Mesenteric fat pad (tissue), 1 donor: ENCODE results near the gene ARHGAP6. TPM values are rescaled to one million over a fixed set of nuclear protein-coding genes. Genes with fewer than 3 reads are reported as not detected.
"Not testable (repeated sequence)": the region's sequence is repeated elsewhere in the genome, so short reads cannot be mapped to it uniquely, and the experiment has no call there.

ENCODE experiments used
- DNase-seq: peaks from one replicate; pipeline ENCODE4 v3.0.0-alpha.2; 2020; ENCODE audit warnings: low spot score
- total RNA-seq: library from RNA; stranded (reverse); fragmentation: NEBNext Ultra II Directional; extraction: Animal tissue kit (Norgen Biotek cat#: 25700); gene quantifications from one replicate; pipeline ENCODE4 v1.2.1, GENCODE V29; 2021
- donor health status: DM: yes; HTN: yes; CAD: no.

The ARHGAP6 gene
- total RNA-seq, 1 donor from 2014 or later: 9.5 TPM

GRCh38 chrX:11180571-11180970, 485.1 kb downstream of the ARHGAP6 start:
- DNase-seq: no peak

DNA sequence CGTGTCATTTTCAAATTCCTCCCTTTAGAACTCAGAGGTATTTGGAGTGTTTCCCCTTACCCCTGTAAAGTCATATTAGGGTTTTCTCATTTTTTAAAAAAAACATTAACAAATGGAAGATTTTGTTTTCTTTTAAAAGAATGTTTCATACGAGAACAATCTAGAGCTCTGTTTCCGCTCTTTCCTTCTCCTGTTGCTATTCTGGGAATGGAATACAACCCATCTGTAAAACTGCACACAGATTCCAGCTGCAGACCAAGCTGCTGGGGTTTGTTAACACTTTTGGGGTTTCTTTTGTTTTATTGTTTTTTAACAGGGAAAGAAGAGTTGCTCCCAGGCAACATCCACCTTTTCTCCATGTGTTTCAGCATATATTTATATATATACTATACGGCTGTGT, 493.3 kb downstream of the ARHGAP6 start:
- no peak for DNase-seq

GRCh38 chrX:11171956-11172355, 493.8 kb downstream of the ARHGAP6 start:
- DNase-seq: no peak

DNA sequence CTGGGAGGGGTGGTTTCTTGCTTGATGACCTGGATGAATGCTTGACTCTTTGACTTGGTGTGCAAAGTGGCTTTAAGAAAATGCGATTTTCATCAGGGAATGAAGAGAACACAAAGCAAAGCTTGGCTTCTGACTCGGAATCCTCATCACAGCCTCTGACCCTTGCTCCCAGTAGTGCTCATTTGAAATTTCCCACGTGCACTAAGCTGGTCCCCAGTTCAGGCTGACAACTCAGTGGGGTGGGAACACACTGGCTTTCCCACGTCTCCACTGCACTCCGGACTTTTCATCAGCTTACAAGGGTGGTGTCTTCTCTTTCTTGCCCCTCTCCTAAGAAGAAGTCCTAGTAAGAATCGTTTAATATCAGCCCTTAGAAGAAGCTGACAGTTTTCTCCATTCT, 501.3 kb downstream of the ARHGAP6 start:
- no peak for DNase-seq

DNA sequence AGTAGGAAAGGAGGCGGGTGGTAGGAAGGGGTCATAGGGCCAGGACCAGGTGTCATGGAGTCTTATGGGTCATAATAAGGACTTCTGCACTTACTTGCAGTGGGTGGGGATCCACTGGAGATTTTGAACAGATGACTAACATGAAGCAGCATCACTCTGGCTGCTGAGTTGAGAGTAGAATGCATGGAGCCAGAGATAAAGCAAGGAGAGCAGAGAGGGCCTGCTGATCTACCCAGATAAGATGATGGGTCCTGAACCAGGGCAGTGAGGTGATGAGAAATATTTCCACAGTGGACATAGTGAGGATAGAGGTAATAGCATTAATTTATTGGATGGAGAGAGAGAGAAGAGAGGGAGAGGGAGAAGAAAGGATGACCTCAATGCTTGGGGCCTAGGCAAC, 506.6 kb downstream of the ARHGAP6 start:
- no peak for DNase-seq

DNA sequence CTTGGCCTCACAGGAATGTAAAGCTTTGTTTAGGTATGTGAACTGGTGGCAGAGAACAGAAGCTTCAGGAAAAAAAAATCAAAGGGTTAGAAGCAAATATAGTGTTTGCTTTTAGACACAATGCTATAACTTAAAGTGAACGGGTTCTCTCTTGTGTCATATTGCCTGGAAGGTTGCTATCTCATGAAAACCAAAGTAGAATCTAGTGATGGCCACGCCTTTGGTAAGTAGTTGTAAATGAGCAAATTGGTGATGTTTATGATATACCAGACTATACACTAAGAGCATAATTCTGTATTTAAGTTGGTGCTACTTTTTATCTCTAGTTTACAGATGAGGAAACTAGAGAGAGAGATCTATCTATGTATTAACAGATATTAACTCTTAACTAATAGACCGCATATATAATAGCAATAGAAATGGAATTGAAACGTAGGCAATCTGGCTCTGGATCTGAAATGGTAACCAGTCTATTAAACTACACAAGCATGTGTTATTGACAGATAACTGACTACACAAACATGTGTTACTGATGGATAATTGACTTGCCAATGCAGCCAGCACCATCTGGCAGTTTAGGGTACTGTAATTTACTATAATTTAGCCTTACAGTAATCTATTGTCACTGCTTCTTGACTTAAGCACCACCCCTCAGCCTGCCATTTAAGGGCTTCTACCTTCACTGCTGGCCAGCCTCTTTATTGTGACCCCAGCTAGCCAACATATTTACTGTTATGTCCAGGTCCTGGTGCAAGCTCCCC, 513.7 kb downstream of the ARHGAP6 start:
- DNase-seq: no peak

DNA sequence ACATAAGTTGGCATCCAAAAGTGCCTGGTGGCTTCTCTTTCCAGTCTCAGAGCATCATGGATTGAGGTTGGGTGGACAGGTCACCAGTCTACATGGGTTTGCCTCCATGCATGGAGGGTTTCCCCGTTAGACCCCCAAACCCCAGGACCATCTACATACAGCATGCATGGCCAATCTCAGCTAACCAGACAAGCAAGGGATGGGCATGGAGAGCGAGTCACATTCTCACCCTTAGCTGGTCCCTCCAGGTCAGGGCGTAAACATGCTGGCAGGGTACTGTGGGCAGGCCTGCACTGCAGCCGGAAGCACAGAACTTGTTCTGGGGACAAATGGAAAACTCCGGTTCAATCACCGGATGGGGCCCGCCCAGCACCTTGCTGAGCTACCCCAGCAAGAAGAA, 517.3 kb downstream of the ARHGAP6 start:
- no peak for DNase-seq

DNA sequence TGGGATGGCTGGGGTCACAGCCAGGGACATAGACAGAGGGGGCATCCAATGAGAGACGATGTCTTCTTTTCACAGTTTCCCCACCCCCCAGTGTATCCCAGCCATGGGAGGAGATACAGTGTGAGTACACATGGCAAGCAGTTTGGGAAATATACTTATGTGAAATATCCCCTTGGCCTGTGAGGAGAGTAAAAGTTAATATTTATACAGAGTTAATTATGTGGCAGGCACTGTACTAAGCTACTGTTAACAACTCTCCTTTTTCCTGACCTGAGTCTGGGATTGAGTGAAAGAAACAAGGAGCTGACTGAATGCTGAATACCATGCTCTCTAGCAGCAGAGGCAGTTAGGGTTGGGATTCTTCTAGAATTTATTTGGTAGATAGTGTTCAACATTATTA, 519.3 kb downstream of the ARHGAP6 start:
- DNase-seq: no peak

DNA sequence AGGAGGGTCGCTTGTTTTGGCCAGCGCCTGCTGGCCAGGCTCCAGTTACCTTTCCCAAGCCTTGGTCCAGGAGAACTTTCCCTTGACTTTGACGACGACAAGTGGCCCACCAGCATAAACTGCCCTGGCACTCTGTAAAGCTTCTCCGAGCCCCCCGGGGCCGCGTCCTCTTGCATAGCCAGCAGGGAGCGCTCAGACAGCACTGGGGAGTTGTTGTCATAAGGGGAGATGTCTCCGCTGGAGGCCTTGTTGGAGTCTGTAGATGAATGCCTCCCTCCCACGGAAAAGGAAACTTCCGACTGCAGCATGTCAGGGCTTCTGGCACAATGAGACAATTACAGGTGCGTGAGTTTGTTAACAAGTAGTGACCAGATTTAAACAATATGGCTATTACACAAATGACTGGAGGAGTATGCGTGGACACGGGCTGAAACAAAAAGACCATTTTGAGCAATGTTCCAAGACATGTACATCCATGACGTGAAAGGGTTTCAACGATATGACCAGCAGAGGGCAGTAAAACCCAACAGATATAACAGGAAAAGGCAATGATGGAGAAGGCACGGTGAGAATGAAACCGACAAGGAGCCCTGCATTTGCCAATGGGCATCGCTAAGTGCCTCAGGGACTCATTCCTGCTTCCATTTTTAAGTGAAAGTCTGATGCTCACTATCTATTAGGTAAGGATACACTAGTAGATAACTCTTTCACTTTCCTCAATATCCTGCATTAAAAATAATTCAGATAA, 521.6 kb downstream of the ARHGAP6 start:
- no peak for DNase-seq

DNA sequence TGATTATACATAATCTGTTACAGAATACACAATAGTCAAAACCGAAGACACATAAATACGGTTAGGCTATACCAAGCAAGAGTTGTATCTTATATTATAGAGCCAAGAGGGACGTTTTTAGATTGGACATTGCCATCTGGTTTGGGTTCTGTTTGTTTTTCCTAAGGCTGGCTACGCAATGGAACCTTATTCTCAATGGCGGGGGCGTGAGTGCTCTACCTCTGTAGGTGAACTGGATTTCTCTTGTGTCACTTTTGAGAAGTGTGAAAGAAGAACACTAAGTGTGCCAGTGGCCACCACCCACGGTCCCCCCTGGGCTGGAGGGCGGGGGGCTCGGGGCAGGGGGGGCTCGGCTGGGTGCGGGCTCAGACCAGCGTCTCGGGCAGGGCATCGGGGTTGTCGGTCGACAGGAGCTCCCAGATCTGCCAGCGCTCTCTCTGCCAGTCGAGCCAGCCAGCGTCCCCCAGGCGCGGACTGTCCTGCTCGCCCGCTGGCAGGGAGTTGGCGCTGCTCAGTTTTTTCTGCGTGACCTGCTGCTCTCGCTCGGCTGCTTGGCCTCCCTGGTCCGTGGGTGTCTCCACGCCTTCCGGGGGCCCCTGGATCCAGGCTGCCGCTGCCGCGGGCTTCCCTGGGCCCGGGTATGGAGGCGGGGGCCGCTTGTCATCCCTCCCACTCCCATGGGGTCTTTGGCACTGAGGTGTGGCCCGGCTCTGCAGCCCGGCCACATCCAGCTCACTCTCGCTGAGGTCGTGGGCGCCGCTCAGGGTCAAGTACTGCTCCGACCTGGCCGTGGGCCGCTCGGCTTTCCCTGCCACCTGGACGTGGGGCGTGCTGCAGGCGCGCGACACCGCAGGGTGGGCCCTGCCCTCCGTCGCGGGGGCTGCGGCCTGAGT, 527.0 kb downstream of the ARHGAP6 start:
- no peak for DNase-seq

- DNase-seq: no peak
Observed at GRCh38 chrX:11137543-11138139, 528.1 kb downstream of the ARHGAP6 start.

GRCh38 chrX:11135564-11136185, 530.0 kb downstream of the ARHGAP6 start:
- DNase-seq: no peak

DNA sequence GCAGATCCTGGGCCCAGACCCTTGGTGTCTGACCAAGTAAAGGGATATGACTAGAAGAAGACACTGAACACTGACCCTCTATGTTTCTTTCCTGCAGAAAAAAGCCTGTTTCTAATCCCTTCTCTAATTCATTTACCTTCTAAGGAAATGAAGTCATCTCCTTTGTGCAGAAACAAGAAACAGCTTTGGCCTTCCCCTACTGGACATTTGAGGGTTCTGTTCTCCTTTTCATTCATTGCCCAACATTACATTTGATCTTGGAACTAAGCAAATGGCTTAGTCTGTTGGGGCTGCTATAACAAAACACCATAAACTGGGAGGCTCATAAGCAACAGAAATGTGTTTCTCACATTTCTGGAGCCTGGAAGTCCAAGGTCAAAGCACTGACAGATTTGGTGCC, 534.6 kb downstream of the ARHGAP6 start:
- no peak for DNase-seq

- DNase-seq: no peak
Observed at GRCh38 chrX:11130136-11130535, 535.6 kb downstream of the ARHGAP6 start.

DNA sequence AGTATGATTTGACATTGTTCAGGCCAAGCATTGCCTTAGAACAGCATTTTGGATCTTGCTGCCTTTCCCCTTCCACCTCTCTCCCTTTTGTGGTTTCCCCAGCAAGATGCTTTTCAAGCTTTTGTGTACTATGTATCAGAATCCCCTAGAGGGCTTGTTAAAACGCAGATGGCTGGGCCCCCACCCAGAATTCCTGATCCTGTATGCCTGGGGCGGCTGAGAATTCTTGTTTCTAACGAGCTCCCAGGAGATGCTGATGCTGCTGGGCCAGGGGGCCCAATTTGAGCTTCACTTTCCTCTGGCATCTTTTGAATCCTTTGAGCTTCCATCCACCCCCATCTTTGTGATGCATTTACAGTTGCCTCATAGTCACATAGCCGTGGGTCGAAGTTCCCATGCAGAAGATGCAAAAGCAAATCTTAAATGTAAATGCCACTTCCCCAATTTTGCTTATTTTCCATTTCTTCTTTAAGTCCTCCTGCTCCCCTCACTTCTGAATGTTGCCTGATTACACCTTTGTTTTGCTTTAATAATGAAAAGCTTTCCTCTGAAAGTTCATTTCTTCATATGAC, 536.1 kb downstream of the ARHGAP6 start:
- DNase-seq: no peak

- no peak for DNase-seq
Observed at GRCh38 chrX:11125060-11125459, 540.7 kb downstream of the ARHGAP6 start.

DNA sequence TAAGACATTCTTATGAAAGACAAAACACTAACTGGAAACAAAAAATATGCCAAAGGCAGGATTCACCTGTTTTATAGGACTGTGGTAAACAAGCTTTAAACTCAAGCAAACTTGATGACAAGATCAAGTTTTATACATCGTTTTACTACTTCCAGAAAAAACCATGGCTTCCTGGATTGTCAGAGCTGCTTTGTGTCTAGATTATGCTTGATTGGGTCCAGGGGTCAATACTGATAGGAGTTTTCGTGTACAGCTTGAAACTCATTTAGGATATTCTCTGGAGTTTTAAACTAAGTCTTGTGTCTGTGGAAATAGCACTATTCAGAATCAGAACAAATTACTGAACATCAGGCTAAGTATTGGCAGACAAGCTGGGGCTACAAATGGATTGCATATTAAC, 541.6 kb downstream of the ARHGAP6 start:
- DNase-seq: no peak

DNA sequence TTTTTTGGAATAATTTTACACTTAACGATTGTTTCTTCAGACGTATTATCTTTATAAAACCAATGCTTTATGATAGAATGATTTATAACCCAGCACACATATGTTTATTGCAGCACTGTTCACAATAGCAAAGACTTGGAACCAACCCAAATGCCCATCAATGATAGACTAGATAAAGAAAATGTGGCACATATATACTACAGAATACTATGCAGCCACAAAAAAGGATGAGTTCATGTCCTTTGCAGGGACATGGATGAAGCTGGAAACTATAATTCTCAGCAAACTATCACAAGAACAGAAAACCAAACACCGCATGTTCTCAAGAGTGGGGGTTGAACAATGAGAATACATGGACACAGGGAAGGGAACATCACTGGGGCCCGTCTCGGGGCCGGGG, 542.6 kb downstream of the ARHGAP6 start:
- not testable (repeated sequence) for DNase-seq

DNA sequence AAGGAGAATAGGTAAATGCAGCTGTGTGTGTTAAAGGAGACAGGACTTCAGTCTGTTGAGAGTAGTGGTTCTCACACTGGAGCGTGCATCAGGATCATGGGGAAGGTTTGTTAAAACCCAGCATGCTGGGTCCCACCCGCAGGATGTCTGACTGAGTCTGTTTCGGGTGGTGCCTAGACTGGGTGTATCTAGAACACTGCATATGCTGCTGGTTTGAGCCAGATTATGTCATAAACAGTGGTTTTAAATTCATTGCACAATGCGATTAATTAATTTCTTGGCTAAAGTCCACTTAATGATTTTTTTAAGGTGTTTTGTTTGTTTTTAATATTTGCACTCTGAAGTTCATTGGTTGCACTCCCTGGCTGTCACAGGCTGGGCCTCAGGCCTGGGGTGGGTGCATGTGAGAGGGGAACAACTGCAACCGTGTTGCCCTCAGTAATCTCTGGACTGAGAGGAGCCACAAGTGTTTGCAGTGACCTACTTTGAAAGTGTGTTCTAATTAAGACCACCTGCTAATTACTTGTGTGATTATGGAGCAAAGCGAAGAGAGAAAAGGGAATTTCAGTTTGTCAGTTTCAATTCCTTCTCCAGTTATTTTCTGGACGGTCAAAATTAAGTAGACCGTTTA, 546.3 kb downstream of the ARHGAP6 start:
- no peak for DNase-seq

- DNase-seq: no peak
Observed at GRCh38 chrX:11117745-11118144, 548.0 kb downstream of the ARHGAP6 start.
